G401 (cell line): Measurements from ENCODE around the gene GDF10. TPM values are rescaled to one million over a fixed set of nuclear protein-coding genes. Genes with fewer than 3 reads are reported as not detected.
A peak's percentile ranks its signal among the peaks of the same experiment; 100 is the strongest.

Source experiments
- DNase-seq: peaks from one replicate; pipeline ENCODE4 v3.0.0-alpha.2; 2015; ENCODE audit warnings: low spot score
- in situ Hi-C: cut with HindIII; loops from 2 replicates; pipeline ENCODE4 v1.10.0; 2016; ENCODE audit warnings: low sequenced_read_pairs, mixed read lengths
- total RNA-seq: library from RNA; depleted of rRNA; stranded (reverse); fragments of >200 nt; shearing (Covaris generic); gene quantifications from 2 replicates; pipeline ENCODE4 v1.2.3, GENCODE V29; 2014; rRNA removed

The GDF10 gene
- not detected in 2 replicates for total RNA-seq

- in situ Hi-C loops: no loop called here
- DNase-seq: no peak
Observed at GRCh38 chr10:47299611-47300428, at the start of gene GDF10. Gene GDF10 (plus strand): TSS chr10:47300197. CDS start chr10:47300652, 455 bp downstream.

GRCh38 chr10:47252093-47252780, 47.8 kb upstream of the GDF10 start:
- in situ Hi-C loops: no loop called here
- no peak for DNase-seq

- in situ Hi-C loops: no loop called here
- DNase-seq: no peak
Observed at GRCh38 chr10:47253030-47253637, 46.9 kb upstream of the GDF10 start.

- in situ Hi-C loops: no loop called here
- no peak for DNase-seq
Observed at GRCh38 chr10:47253651-47254375, 46.2 kb upstream of the GDF10 start.

GRCh38 chr10:47254611-47255010, 45.4 kb upstream of the GDF10 start:
- in situ Hi-C loops: no loop called here
- DNase-seq: no peak

GRCh38 chr10:47255033-47255813, 44.8 kb upstream of the GDF10 start:
- DNase-seq: no peak
- in situ Hi-C loops: no loop called here

- in situ Hi-C loops: no loop called here
- DNase-seq: no peak
Observed at GRCh38 chr10:47255866-47256265, 44.1 kb upstream of the GDF10 start.

- in situ Hi-C loops: no loop called here
- DNase-seq: no peak
Observed at GRCh38 chr10:47256751-47257336, 43.2 kb upstream of the GDF10 start.

GRCh38 chr10:47257396-47258120, 42.4 kb upstream of the GDF10 start:
- no peak for DNase-seq
- in situ Hi-C loops: no loop called here

GRCh38 chr10:47258921-47259320, 41.1 kb upstream of the GDF10 start:
- in situ Hi-C loops: no loop called here
- DNase-seq: no peak

GRCh38 chr10:47259466-47259865, 40.5 kb upstream of the GDF10 start:
- DNase-seq: no peak

GRCh38 chr10:47260505-47261111, 39.4 kb upstream of the GDF10 start:
- in situ Hi-C loops: no loop called here
- peak; percentile 30 for DNase-seq

More at GRCh38 chr10:47259466-47259865, 40.5 kb upstream of the GDF10 start:
- in situ Hi-C loops: no loop called here

- in situ Hi-C loops: no loop called here
- DNase-seq: peak; percentile 34
Observed at GRCh38 chr10:47261121-47261520, 38.9 kb upstream of the GDF10 start.

GRCh38 chr10:47261556-47261955, 38.4 kb upstream of the GDF10 start:
- DNase-seq: peak; percentile 19
- in situ Hi-C loops: no loop called here

GRCh38 chr10:47262606-47263533, 37.1 kb upstream of the GDF10 start:
- no peak for DNase-seq
- in situ Hi-C loops: no loop called here

GRCh38 chr10:47264797-47265281, 35.2 kb upstream of the GDF10 start:
- no peak for DNase-seq
- in situ Hi-C loops: no loop called here
